Adipose tissue (tissue), 3 donors: Measurements from ENCODE around the gene CTCF. TPM values are rescaled to one million over a fixed set of nuclear protein-coding genes. Genes with fewer than 3 reads are reported as not detected.

Source experiments
- H3K27ac ChIP-seq: one replicate; pipeline ENCODE4 v1.5.1; 2013; ENCODE audit warnings: low read depth, low read length
- WGBS, 3 donors: extraction: QIAGEN DNeasy Blood & Tissue Kit; methylation state at CpG; one replicate each; pipeline ENCODE4 v1.1.7; 2013; 5-methylcytosine and 5-hydroxymethylcytosine counted together
- polyA plus RNA-seq, 3 donors: library from polyadenylated mRNA; stranded (reverse); fragments of 200-250 nt; gene quantifications; one replicate each; pipeline ENCODE4 v1.2.3, GENCODE V29; 2013
- donor health status: healthy with polysubstance abuse.
- donor health status: Bipolar disorder and iron deficiency.
- donor health status: healthy.

Gene CTCF
- polyA plus RNA-seq, 3 donors, result 12.4 to 26.0 (median 15.2) TPM

- WGBS, 3 donors, result 3 to 9% (median 4%) methylated on average over 69 to 78 of the region's 78 CpGs
Measured at GRCh38 chr16:67666559-67667452, 104.5 kb downstream of the CTCF start, which contains the start of the genes C16orf86 and ENKD1. Gene C16orf86, plus strand, starts transcription at chr16:67666814. Its CDS starts 157 bp downstream, at chr16:67666971. Gene ENKD1, minus strand, starts transcription at chr16:67666750. Its CDS starts 308 bp downstream, at chr16:67666442.

DNA sequence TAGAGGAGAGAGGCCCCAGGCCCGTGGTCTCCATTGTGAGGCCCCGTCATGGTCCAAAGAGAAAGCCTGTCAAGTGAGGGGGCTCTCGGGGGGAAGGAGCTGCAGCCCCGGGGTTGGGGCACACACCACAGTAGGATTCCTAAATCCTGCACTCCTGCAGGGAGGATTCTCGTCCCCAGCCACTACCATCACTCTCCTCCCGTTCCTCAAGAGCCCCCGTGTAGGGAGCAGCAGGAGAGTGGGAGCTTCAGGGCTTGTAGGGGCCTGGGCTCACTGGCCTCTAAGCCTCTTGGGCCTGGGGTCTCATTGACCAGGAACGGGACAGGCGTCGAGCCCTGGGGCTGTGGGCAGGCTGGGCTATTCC is 105.1 kb downstream of the CTCF start:
- WGBS, 3 donors, result 30 to 42% (median 35%) methylated on average over 9 to 10 of the region's 10 CpGs
- no peak overlapping the region for H3K27ac ChIP-seq

More at GRCh38 chr16:67666559-67667452, 104.5 kb downstream of the CTCF start, which contains the start of the genes C16orf86 and ENKD1:
- H3K27ac ChIP-seq, result peak within 1 kb of the TSS; percentile 19

DNA sequence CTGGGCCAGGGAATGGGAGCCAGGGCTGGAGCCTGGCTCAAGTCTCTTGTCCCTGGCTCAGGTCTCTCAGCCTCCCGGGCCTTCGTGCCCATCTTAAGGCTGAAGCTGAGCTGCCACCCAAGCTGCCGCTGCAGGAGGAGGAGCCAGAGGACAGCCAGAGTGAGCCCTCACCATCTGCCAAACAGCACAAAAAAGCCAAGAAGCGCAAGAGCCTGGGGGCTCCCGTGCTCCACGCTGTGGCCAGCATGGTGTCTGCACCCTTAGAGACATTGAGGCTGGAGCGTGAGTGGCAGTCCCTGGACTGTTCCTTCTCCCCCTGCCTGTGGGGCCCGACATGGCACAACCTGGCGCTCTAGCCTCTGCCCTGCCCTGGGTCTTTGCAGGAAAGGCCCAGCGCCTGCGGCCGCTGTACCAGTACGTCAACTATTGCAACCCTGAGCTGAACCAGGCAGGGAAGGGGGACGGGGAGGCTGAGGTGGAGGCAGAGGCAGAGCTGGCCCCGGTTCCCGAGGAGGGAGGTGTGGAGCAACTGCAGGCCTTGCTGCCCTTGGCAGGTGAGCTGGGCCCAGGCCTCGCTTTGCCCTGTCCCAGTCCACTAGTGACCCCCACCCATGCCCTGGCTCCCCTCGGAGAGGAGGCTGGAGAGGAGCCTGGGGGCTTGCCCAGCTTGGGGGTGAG is 105.6 kb downstream of the CTCF start:
- H3K27ac ChIP-seq, result no peak overlapping the region
- WGBS, 3 donors, result 18 to 20% (median 20%) methylated on average over 17 to 18 of the region's 18 CpGs

- H3K27ac ChIP-seq, result no peak overlapping the region
- 81 to 83% (median 81%) methylated on average over 6 of the region's 6 CpGs for WGBS, 3 donors
Measured at GRCh38 chr16:67668495-67669157, 106.3 kb downstream of the CTCF start.

DNA sequence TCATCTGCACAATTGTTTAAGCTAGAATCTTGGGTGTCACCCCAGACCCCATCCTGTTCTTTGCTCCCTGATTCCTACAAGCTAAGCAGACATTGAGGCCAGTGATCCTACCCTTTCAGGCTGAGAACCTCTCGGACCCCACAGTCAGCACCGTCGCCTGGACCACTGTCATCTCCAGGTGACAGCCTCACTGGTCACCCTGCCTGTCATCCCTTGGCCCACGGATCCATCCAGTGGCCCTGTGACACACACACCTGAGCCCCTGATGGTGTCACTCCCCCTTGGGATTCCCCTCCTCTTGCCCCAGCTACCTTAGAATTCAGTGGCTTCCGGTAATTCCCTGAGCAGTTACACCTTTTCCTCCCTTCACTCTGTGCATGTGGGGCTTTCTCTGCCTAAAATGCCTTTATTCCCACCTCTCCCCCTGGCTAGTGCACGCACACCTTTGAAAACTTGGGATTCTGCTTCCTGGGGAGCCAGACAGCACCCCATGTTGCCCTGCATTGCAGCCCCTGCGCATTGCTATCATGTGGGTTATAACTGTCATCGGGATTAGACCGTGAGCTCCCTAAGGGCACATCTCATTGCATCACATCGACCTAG is 107.3 kb downstream of the CTCF start:
- WGBS, 3 donors, result 88 to 93% (median 89%) methylated on average over 10 of the region's 10 CpGs
- no peak overlapping the region for H3K27ac ChIP-seq

GRCh38 chr16:67672306-67672705 is 110.0 kb downstream of the CTCF start:
- H3K27ac ChIP-seq, result no peak overlapping the region
- WGBS, 3 donors, result 31 to 40% (median 34%) methylated on average over 4 of the region's 4 CpGs

DNA sequence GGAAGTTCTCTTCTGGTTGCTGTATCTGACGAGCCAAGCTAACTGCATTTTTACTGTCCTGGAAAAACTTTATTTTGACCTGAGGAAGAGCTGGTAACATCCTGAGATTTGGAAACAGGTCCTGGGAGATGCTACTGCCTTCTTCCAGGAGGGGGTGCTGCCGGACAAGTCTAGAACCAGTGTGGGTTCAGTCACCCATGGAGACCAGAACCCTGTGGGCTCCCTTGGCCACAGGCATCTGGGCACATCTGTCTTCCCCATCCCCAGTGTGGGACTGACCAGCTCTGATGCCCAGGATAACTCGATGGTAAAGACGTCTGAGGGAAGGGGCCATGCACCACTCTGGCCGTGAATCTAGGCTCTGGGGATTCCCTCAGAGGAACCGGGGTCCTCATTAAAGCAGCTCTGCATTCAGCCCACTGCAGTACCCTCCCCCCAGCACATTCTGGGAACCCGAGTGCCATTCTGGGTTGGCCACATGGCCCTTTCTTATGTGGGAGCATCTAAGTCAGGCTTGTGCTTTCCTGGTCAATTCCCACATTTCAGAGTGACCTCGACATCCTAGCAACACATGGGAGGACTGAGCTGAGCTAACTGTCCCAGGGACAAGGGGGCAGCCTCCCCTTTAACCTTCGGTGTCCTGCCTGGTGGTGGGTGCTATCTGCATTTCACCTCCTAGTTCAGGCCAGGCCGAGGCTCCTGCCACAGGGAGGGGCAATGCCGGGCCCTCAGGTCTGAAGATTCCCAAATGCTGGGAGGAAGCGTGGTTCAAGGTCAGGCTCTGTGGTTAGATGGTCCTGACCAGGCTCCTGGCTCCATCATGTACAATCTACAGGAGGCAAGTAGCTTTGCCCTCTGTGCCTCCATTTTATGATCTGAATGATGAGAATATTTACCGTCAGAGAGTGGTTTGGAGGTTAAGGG is 110.7 kb downstream of the CTCF start:
- 41 to 46% (median 45%) methylated on average over 13 of the region's 13 CpGs for WGBS, 3 donors
- H3K27ac ChIP-seq, result peak overlapping the region; percentile 51

- WGBS, 3 donors, result 23 to 45% (median 32%) methylated on average over 20 to 21 of the region's 21 CpGs
- peak overlapping the region; percentile 38 for H3K27ac ChIP-seq
Measured at GRCh38 chr16:67673712-67674580, 111.6 kb downstream of the CTCF start.

DNA sequence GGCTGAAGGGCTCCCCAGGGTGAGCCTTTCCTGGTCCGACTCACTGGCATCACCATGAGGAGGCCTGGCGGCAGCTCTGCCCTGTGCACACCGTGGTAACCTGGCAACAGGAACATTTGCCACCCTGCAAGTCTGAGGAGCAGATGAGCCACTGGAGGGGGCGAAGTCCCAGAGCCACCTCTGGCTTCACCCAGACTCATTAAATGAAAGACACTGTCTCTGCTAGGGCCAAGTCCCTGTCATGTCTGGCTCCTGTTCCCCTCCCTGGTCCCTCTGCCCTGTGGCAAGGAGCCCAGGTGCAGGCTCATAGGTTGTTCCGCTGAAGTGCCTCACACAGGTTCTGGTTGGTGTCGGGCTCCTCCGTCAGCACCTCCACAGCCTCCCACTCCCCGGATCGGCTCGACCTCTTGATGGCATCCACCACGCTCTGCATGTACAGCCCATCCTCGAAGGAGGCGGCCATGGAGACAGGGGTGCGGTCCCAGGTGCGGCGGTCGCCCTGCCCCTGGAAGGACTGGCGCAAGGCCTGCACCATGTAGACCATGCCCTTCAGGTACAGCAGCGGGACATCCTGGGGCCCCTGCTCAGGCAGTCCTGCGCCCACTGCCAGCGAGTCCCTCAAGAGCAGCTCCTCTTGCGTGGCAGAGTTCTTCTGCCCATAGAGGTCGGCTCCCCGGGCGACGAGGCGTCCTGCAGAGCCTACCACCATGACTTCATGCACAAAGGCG is 112.7 kb downstream of the CTCF start:
- H3K27ac ChIP-seq, result no peak overlapping the region
- WGBS, 3 donors, result 92 to 95% (median 93%) methylated on average over 28 of the region's 28 CpGs

DNA sequence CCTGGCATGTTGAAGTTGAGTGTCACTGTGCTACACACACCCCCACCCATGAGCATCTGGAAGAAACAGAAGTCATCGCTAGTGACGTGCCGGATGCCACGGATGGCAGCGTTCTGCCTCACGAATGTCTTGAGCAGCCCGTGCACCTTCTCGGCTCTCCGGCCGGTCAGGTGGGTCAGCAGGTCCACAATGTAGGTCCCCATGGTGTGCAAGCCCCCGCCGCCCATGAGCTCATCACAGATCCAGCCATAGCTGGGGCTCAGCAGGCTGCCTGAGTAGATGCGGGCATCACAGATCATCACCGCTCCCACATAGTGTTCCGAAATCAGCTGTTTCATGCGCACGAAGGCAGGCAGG is 113.2 kb downstream of the CTCF start:
- no peak overlapping the region for H3K27ac ChIP-seq
- WGBS, 3 donors, result 93 to 98% (median 95%) methylated on average over 17 of the region's 17 CpGs

GRCh38 chr16:67675999-67676398 is 113.7 kb downstream of the CTCF start:
- WGBS, 3 donors, result 92 to 97% (median 96%) methylated on average over 7 of the region's 7 CpGs
- no peak overlapping the region for H3K27ac ChIP-seq

GRCh38 chr16:67676516-67676915 is 114.2 kb downstream of the CTCF start:
- H3K27ac ChIP-seq, result no peak overlapping the region
- 49 to 86% (median 63%) methylated on average over 4 of the region's 4 CpGs for WGBS, 3 donors

GRCh38 chr16:67676939-67677338 is 114.6 kb downstream of the CTCF start:
- no peak overlapping the region for H3K27ac ChIP-seq
- 49 to 86% (median 68%) methylated on average over 8 of the region's 8 CpGs for WGBS, 3 donors

GRCh38 chr16:67677712-67678111 is 115.4 kb downstream of the CTCF start:
- WGBS, 3 donors, result 85 to 100% (median 93%) methylated on average over 1 of the region's 1 CpG
- no peak overlapping the region for H3K27ac ChIP-seq

DNA sequence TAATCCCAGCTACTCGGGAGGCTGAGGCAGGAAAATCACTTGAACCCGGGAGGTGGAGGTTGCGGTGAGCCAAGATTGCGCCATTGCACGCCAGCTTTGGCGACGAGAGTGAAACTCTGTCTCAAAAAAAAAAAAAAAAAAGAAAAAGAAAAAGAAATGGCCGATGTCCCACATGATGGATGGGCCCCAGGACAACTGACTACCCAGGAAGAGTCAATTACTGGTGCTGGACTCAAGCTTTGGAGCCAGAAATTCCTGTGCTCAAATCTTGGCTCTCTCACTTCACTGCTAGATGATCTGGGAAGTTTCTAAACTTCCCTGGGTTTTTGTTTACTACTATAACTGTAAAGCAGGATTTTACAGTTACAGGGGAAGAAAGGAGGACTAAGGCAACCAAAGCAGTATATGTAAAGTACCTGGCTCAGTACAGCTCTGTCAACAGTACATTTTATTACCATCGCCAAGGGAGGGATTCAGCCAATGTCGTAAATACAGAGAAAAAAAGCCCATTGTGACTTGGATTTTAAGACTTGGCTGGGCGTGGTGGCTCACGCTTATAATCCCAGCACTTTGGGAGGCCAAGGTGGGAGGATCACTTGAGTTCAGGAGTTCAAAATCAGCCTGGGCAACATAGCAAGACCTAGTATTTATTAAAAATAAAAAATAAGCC is 116.2 kb downstream of the CTCF start:
- WGBS, 3 donors, result 64 to 83% (median 73%) methylated on average over 12 of the region's 12 CpGs
- no peak overlapping the region for H3K27ac ChIP-seq
